Activated CD4-positive, alpha-beta T cell treated with anti-CD3 and anti-CD28 coated beads, Interleukin-2, amount 50 U/mL, for 24 hours (primary cell): ENCODE data around the gene IRF4.
A peak's percentile ranks its signal among the peaks of the same experiment; 100 is the strongest.

ENCODE experiments used
- DNase-seq, 2 donors: peaks; one replicate each; pipeline ENCODE4 v3.0.0-alpha.2; 2020; ENCODE audit warnings: low read depth in 1 of 2, low spot score in 1 of 2

IRF4 gene

GRCh38 chr6:441126-441920 is 49.8 kb downstream of the IRF4 start:
- DNase-seq: no peak

DNA sequence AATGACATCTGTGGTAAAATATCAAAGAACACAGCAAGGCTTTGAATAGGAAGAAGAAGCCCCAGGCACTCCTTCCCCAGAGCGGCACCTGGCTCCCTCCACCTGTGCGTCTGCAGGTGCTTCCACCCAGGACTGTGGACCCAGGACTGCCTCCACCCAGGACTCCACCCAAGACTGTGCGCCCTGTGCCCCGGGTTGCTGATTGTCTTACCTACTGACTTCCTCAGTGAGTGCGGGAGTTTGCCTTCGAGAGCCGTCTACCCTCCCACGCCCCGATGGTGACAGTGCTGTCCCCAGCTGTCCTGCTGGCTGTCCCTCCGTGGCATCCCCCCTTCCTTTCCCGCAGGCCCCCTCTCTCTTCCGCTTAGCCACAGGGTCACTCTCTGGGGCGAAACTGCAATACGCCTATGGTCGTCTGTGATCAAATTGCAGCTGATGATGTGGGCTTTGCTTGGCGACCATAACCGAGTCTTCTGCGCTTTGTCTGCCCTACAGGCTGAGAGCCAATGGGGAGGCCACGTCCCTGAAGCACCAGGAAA is 52.1 kb downstream of the IRF4 start:
- DNase-seq: no peak

- peak in 1 of 2 donors; percentile 42 for DNase-seq
Observed at GRCh38 chr6:444653-445275, 53.2 kb downstream of the IRF4 start.

DNA sequence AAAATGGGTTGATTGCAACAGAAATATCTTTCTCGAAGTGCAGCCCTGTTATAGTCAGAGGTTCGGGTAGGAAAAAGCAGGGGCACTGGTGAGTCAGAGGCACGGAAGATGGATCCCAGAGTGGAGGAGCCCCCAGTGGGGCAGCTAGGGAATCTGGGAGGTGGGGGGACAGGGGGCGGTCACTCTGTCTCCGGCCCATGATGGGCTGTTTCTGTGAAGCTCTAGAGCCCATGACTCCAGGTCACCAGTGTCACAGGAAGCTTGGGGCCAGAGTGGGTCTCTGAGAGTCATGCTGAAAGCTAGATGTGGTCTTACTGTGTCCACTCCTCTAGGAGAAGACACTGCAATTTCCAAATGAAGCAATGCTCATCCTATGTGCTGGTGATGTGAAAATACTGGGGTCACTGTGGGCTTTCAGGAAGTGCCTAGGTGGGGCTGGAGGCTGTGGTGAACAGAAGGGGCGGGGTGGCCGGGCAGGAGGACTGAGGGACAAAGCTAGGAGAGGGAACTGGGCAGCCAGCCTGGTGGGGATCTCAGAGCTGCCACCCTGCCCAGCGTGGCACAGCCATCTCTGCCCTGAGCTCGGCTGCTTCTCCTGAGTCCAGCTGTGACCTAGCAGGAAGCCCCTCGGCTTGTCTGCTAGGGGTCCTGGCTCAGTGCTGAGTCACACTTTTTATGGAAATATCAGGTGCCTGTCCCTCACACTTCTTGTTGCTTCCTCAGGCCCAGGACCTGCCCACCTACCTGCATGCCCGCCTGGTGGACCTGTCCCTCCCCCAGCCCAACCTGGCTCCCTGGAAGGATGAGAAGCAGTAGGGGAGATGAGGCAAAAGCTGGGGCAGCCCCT is 54.2 kb downstream of the IRF4 start:
- no peak for DNase-seq

GRCh38 chr6:446418-447366 is 55.1 kb downstream of the IRF4 start:
- peak; percentile 79 to 91 for DNase-seq

DNA sequence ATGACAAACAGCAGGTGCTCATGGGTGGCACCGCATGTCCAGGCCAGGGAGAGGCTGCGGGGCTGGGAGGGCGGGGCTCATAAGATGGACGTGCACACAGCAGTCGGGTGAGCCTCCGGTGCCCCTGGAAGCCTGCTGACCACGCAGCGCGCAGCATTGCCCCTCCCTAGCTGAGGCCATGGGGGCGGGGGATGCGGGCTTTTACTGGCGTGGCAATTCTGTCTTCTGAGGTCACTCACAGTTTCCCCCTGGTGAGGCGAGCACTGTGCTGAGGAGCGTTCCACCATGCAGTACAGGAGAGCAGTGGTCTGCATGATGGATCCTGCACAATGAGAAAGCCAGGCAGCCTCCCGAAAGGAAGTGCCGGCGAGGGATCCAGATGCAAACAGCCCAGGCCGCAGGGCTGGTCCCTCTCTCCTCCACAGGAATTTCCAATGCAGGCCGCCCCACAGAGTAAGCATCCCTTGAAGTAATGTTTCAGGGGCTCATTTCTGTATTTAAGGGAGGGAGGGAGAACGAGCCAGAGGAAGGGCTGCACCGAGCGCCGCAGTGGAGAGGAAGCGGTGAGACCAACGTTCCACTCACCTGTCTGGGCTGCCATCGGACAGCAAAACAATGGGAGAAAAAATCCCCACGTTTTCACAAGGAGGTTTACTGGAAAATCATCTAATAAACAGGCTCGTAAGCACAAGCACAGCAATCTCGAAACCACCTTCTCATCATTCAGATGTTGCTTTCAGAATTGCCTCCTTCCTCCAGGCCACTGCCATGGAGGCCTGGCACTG is 56.0 kb downstream of the IRF4 start:
- DNase-seq: peak in 1 of 2 donors; percentile 34

DNA sequence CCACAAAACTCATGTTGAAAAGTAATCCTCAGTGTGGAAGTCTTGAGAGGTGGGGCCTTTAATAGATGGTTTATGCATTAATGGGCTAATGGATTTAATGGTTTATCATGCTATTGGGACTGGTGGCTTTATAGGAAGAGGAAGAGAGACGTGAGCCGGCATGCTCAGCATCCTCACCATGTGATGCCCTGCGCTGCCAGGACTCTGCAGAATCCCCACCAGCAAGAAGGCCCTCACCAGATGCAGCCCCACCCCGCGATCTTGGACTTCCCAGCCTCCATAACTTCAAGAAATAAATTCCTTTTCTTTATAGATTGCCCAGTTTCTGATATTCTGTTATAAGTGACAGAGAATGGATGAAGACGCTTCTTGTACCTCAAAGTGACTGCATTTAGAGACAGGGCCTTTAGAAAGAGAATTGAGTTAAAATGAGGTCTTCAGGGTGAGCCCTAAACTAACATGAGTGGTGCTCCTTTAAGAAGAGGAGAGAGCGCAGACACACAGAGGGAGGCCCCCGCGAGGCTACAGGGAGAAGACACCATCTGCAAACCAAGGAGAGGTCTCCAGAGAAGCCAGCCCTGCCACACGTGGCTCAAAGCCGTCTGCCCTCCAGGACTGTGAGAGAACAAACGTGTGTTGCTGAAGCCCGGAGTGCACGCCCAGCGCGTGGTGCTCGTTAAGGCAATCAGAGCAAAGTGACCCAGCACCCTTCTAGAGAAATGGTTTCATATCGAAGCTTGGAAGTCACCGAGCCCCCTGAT is 56.9 kb downstream of the IRF4 start:
- no peak for DNase-seq

DNA sequence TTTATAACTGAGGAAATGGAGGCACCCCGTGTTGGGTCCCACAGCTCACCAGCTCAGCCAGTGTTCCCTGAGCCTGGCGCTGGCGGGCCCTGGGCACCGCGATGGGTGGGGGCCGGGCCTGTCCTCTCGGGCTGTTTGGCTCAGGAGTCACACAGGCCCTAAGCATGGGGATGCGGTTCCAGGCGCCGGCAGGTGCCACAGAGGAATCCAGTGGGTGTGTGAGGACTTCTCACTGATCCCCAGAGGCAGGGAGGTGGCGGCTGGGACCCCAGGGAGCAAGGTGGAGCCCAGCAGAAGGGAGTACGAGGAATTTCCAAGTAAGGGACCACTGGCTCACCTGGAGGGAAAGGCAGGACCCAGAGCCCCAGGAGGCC is 57.5 kb downstream of the IRF4 start:
- DNase-seq: no peak

- DNase-seq: no peak
Observed at GRCh38 chr6:449486-450419, 58.2 kb downstream of the IRF4 start.

- no peak for DNase-seq
Observed at GRCh38 chr6:451336-451735, 59.8 kb downstream of the IRF4 start.

DNA sequence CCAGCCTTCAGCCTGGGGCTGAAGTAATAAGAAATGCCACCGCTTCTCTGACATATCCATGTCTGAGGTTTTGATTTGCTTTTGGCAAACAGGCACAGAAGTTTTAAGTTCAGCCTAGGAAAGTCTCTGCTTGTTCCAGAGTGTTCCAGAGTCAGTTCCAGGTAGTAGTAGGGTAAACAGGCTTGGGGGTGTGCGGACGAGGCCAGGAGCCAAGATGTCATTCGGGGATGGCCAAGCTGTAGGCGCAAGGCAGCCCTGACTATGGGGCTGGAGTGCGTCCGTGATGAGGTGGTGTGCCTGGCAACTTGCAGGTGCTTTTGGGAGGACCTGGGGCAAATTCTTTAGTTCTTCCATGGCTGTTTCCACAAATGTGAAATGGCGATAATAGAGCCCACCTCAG is 60.3 kb downstream of the IRF4 start:
- no peak for DNase-seq

- no peak for DNase-seq
Observed at GRCh38 chr6:452301-453067, 60.9 kb downstream of the IRF4 start.

- no peak for DNase-seq
Observed at GRCh38 chr6:453152-453551, 61.6 kb downstream of the IRF4 start.

- DNase-seq: no peak
Observed at GRCh38 chr6:454148-454991, 62.8 kb downstream of the IRF4 start.

- DNase-seq: peak in 1 of 2 donors; percentile 39
Observed at GRCh38 chr6:455006-455585, 63.5 kb downstream of the IRF4 start.

DNA sequence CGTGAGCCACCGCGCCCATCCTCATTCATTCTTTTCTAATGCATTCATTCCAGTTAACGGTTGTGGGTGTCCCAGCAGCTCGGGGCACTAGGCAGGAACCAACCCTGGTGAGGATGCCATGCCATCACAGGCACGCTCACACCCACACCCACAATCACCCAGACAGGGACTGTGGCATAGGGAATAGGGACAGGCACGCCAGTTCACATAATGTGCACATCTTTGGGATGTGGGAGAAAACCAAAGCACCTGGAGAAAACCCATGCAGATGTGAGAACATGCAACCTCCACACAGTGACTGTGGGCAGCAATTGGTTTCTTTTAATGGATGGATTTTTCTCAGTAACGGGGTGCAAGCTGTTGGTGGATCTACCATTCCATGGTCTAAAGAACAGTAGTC is 64.3 kb downstream of the IRF4 start:
- DNase-seq: no peak
